Activated B cell treated with CpG ODN at 0.5 μM for 24 hours (primary cell): ENCODE data around the gene SRGN. TPM values are rescaled to one million over a fixed set of nuclear protein-coding genes. Genes with fewer than 3 reads are reported as not detected.

Experiments used
- ATAC-seq: fragments of 200-7000 bp; cut with Tn5 transposase; one replicate; pipeline ENCODE4 v1.10.0; 2021; ENCODE audit warnings: low read depth, mild to moderate bottlenecking, moderate library complexity
- CTCF ChIA-PET: fragments of 350-600 bp; sonication (Branson Sonifier 250); formaldehyde crosslinking; loops from one replicate; lab custom pipeline; 2021; ENCODE audit warnings: antibody characterized with exemption; lab: Charles Lee
- POLR2A ChIA-PET: fragments of 350-600 bp; sonication (Branson Sonifier 250); formaldehyde crosslinking; loops from one replicate; lab custom pipeline; 2021; ENCODE audit warnings: antibody characterized with exemption; lab: Charles Lee
- DNase-seq: peaks from one replicate; pipeline ENCODE4 v3.0.0; 2022
- H3K27ac Mint-ChIP-seq: one replicate; pipeline ENCODE4 v1.8.0; 2020; ENCODE audit warnings: mixed read lengths
- H3K27me3 Mint-ChIP-seq: one replicate; pipeline ENCODE4 v1.8.0; 2021; ENCODE audit warnings: mixed read lengths
- H3K36me3 Mint-ChIP-seq: one replicate; pipeline ENCODE4 v1.8.0; 2021; ENCODE audit warnings: low read depth, mixed read lengths
- H3K4me1 Mint-ChIP-seq: one replicate; pipeline ENCODE4 v1.8.0; 2021; ENCODE audit warnings: mixed read lengths
- H3K4me3 Mint-ChIP-seq: one replicate; pipeline ENCODE4 v1.8.0; 2020; ENCODE audit warnings: mild to moderate bottlenecking, mixed read lengths
- H3K9me3 Mint-ChIP-seq: one replicate; pipeline ENCODE4 v1.8.0; 2020; ENCODE audit warnings: mixed read lengths
- intact Hi-C: fragments of 100-400 bp; cut with micrococcal nuclease; formaldehyde crosslinking; loops from one replicate; pipeline ENCODE4 v1.15.1; 2024
- total RNA-seq: library from RNA; stranded (reverse); gene quantifications from 2 replicates; pipeline ENCODE4 v1.2.3, GENCODE V29; 2022
- TF ChIP-seq, protein P1 (sequence below): fragments of 200-600 bp; IDR thresholded peaks from one replicate; pipeline ENCODE4 v1.8.0; 2022; ENCODE audit warnings: antibody characterized with exemption, mild to moderate bottlenecking

SRGN gene
- total RNA-seq, 1 donor from 2014 or later: 91.4 TPM

DNA sequence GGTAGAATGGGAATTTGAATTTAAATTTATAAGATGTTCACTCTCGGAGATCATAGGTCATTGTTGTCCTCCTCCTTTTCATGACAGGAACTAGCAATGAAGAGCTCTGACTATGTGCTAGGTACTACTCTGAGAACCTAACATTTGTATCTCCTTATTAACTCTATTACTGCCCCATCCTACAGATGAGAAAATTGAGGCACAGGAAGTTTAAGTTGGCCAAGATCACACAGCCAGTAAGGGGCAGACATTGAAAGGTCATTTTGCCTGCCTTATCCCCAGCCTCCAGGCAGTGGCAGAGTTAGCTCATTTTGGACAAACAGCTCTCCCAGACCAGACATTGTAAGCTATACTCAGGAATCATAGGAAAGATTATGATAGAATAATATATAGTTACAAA is 6.0 kb downstream of the SRGN start:
- intact Hi-C loops: loop anchor here (1.0 to 10.0 kb wide), 6 partner anchors 29 to 299 kb away; partner anchors contain the start of genes DDX21 and KIFBP
- no peaks in the 10 kb centered on the region for H3K9me3 Mint-ChIP-seq
- DNase-seq (no peak), ATAC-seq (no peak)
- no peaks in the 10 kb centered on the region for H3K27me3 Mint-ChIP-seq
- ChIA-PET POLR2A (interaction anchor here (0.6 to 1.1 kb wide), 3 partner anchors 49 to 139 kb away, joined by 3 to 4 read pairs (median 3); no protein-coding TSS in a partner anchor), CTCF (interaction anchor here (0.8 to 8.5 kb wide), 6 partner anchors 29 to 299 kb away, joined by 3 to 169 read pairs (median 10); partner anchors contain the start of genes DDX21 and KIFBP)
- TF ChIP-seq, protein P1, sequence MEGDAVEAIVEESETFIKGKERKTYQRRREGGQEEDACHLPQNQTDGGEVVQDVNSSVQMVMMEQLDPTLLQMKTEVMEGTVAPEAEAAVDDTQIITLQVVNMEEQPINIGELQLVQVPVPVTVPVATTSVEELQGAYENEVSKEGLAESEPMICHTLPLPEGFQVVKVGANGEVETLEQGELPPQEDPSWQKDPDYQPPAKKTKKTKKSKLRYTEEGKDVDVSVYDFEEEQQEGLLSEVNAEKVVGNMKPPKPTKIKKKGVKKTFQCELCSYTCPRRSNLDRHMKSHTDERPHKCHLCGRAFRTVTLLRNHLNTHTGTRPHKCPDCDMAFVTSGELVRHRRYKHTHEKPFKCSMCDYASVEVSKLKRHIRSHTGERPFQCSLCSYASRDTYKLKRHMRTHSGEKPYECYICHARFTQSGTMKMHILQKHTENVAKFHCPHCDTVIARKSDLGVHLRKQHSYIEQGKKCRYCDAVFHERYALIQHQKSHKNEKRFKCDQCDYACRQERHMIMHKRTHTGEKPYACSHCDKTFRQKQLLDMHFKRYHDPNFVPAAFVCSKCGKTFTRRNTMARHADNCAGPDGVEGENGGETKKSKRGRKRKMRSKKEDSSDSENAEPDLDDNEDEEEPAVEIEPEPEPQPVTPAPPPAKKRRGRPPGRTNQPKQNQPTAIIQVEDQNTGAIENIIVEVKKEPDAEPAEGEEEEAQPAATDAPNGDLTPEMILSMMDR: no peak
- no peak overlapping the region for H3K27ac Mint-ChIP-seq
- peaks cover 40% of the 10 kb centered on the region for H3K4me1 Mint-ChIP-seq
- H3K36me3 Mint-ChIP-seq: peaks cover 36% of the 10 kb centered on the region
- H3K4me3 Mint-ChIP-seq: no peak overlapping the region

DNA sequence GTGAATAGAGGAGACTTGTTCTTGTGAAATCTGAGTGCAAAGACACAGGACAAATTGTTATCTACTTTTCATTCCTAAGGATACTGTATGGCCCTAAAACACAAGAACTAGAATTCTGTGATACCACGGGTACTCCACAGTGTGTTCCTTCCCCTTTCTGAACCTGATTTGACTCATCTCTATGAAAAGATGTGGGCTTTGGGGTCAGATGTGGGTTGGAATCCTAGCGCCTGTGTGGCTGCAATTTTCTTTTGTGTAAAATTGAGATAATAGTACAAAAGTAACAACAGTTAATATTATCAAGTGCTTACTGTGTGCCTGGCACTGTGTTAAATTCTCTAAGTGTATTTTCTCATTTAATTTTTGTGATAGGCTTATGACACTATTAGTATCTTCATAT is 8.1 kb downstream of the SRGN start:
- POLR2A ChIA-PET: interaction anchor here (0.6 kb wide), 1 partner anchor 90 kb away, joined by 3 read pairs; no protein-coding TSS in a partner anchor
- intact Hi-C loops: loop anchor here (5.0 to 10.0 kb wide), 2 partner anchors 301 to 411 kb away; no protein-coding TSS in a partner anchor
- ATAC-seq: no peak

DNA sequence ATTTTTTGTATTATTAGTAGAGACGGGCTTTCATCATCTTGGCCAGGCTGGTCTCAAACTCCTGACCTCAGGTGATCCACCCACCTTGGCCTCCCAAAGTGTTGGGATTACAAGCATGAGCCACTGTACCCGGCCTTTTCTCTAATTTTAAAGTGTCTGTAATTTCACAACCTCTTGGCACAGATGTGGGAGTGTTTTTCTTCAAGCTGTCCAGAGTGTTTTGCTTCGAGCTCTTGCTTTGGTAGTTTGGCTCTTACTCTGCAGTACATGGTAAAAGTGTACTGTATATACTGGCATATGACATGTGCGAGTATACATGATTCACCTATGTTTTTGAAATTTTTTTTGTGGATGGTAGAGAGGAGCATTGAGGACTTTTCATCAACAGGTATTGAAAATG is 9.8 kb downstream of the SRGN start:
- intact Hi-C loops: loop anchor here (5.0 to 10.0 kb wide), 2 partner anchors 303 to 410 kb away; no protein-coding TSS in a partner anchor
- DNase-seq: no peak
- H3K27me3 Mint-ChIP-seq: no peaks in the 10 kb centered on the region
- H3K9me3 Mint-ChIP-seq: no peaks in the 10 kb centered on the region
- no peak overlapping the region for H3K4me3 Mint-ChIP-seq
- peaks cover 53% of the 10 kb centered on the region for H3K36me3 Mint-ChIP-seq
- no peak overlapping the region for H3K27ac Mint-ChIP-seq
- H3K4me1 Mint-ChIP-seq: peaks cover 11% of the 10 kb centered on the region
- ATAC-seq: no peak
- ChIA-PET POLR2A (no interaction called here), CTCF (interaction anchor here (8.5 kb wide), 1 partner anchor 91 kb away, joined by 169 read pairs; no protein-coding TSS in a partner anchor)
- TF ChIP-seq, protein P1: no peak

More for the DNA sequence above, 8.1 kb downstream of the SRGN start:
- H3K36me3 Mint-ChIP-seq: peaks cover 43% of the 10 kb centered on the region
- H3K27me3 Mint-ChIP-seq: no peaks in the 10 kb centered on the region
- H3K4me1 Mint-ChIP-seq: peaks cover 19% of the 10 kb centered on the region
- H3K27ac Mint-ChIP-seq: no peak overlapping the region
- DNase-seq: no peak
- TF ChIP-seq, protein P1: no peak
- CTCF ChIA-PET: interaction anchor here (1.3 to 8.5 kb wide), 2 partner anchors 86 to 90 kb away, joined by 3 to 169 read pairs; no protein-coding TSS in a partner anchor
- H3K4me3 Mint-ChIP-seq: no peak overlapping the region
- H3K9me3 Mint-ChIP-seq: no peaks in the 10 kb centered on the region

DNA sequence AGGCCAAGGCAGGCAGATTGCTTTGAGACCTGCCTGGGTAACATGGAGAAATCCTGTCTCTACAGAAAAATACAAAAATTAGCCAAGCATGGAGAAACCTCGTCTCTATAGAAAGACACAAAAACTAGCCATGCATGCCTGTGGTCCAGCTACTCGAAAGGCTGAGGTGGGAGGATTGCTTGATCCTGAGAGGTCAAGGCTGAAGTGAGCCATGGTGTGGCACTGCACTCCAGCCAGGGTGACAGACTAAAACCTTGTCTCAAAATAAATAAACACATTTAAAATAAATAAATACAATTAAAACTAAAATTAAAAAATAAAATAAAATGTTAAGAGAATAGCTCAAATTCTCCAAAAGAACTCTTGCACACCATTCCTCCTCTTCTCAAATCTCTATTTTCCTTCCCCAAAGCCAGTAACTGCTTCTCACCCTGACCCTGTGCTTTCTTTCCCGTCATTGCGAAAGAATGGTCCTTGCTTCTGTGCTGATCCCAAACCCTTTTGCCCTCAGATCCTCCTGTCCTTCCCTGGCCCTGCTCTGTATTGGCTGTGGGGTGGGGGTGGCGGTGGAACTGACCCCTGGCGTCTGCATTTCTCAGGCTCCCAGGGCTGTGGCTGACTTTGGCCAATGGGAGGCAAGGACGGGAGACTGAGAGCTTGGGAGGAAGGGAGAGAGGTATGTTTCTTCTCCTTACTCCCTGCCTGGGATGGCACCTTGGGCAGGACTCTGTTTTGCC is 12.4 kb downstream of the SRGN start:
- POLR2A ChIA-PET: interaction anchor here (0.7 kb wide), 1 partner anchor 25 kb away, joined by 3 read pairs; no protein-coding TSS in a partner anchor
- Mint-ChIP-seq H3K4me3 (no peak overlapping the region), H3K27ac (no peak overlapping the region), H3K9me3 (no peaks in the 10 kb centered on the region), H3K27me3 (no peaks in the 10 kb centered on the region), H3K36me3 (peaks cover 65% of the 10 kb centered on the region), H3K4me1 (peaks cover 4% of the 10 kb centered on the region)
- intact Hi-C loops: no loop called here
- DNase-seq: no peak
- CTCF ChIA-PET: no interaction called here
- TF ChIP-seq, protein P1: no peak
- ATAC-seq: no peak
